Thoracic aorta (tissue), 2 donors: ENCODE measurements around the gene LYST. TPM values are rescaled to one million over a fixed set of nuclear protein-coding genes. Genes with fewer than 3 reads are reported as not detected.

Experiments used
- ATAC-seq: fragments of 150-250 bp; one replicate; pipeline ENCODE4 v1.8.0; 2017; ENCODE audit warnings: low read depth; ENCODE audit not compliant: insufficient number of reproducible peaks, low FRiP score
- DNase-seq: peaks from one replicate; pipeline ENCODE4 v3.0.0-alpha.2; 2020; ENCODE audit warnings: low spot score
- H3K27ac ChIP-seq, 2 donors: fragments of 200-600 bp; sonication (generic); 1 replicate in 1 of 2; 2 replicates in 1 of 2; pipeline ENCODE4 v1.5.1; 2016; ENCODE audit warnings: mild to moderate bottlenecking in 2 of 2, moderate library complexity in 2 of 2
- H3K27me3 ChIP-seq: fragments of 200-600 bp; sonication (generic); replicated peaks from 2 replicates; pipeline ENCODE4 v1.6.0; 2016; ENCODE audit warnings: mild to moderate bottlenecking; ENCODE audit not compliant: insufficient read depth
- H3K36me3 ChIP-seq: fragments of 200-600 bp; sonication (generic); one replicate; pipeline ENCODE4 v1.5.1; 2016
- H3K4me1 ChIP-seq, 2 donors: fragments of 200-600 bp; sonication (generic); 1 replicate in 1 of 2; 2 replicates in 1 of 2; pipeline versions ENCODE4 v1.5.1 to v1.6.0; 2016; ENCODE audit warnings: low read depth in 2 of 2, mild to moderate bottlenecking in 1 of 2; ENCODE audit not compliant: control insufficient read depth in 1 of 2
- H3K4me3 ChIP-seq: fragments of 200-600 bp; sonication (generic); 2 replicates; pipeline ENCODE4 v1.5.1; 2016; ENCODE audit warnings: mild to moderate bottlenecking
- H3K9me3 ChIP-seq: fragments of 200-600 bp; sonication (generic); 2 replicates; pipeline ENCODE4 v1.5.1; 2016
- CTCF ChIP-seq: fragments of 200-600 bp; sonication (generic); IDR thresholded peaks from one replicate; pipeline ENCODE4 v1.5.1; 2019; ENCODE audit warnings: antibody characterized with exemption
- total RNA-seq, 2 donors: library from RNA; depleted of rRNA; stranded (reverse); fragments of >200 nt; gene quantifications; one replicate each; pipeline versions ENCODE4 v1.1.0 to v1.2.3, GENCODE V29; 2016

Gene LYST
- total RNA-seq, 2 donors from 2014 or later: 32.5 to 32.8 TPM

GRCh38 chr1:235864931-235865525, 1.7 kb downstream of the LYST start:
- no peaks in the 10 kb centered on the region for H3K27me3 ChIP-seq
- no peak for DNase-seq
- TF ChIP-seq CTCF: no peak
- peak overlapping the region; percentile 93 for H3K4me3 ChIP-seq
- ATAC-seq: no peak
- H3K9me3 ChIP-seq: no peaks in the 10 kb centered on the region
- peaks cover 13 to 36% of the 10 kb centered on the region in 2 donors for H3K4me1 ChIP-seq
- H3K36me3 ChIP-seq: no peaks in the 10 kb centered on the region
- peak overlapping the region in 1 of 2 donors; percentile 15 for H3K27ac ChIP-seq

- Histone ChIP-seq H3K9me3 (no peaks in the 10 kb centered on the region), H3K27me3 (no peaks in the 10 kb centered on the region), H3K36me3 (no peaks in the 10 kb centered on the region), H3K4me1 (peaks cover 13 to 36% of the 10 kb centered on the region in 2 donors), H3K4me3 (peak overlapping the region; percentile 93), H3K27ac (no peak overlapping the region)
- no peak for ATAC-seq
- no peak for DNase-seq
- TF ChIP-seq CTCF: no peak
These were observed 2.2 kb downstream of the LYST start for GRCh38 chr1:235864469-235864868.

- ATAC-seq: no peak
- H3K4me3 ChIP-seq: no peak overlapping the region
- H3K27me3 ChIP-seq: no peaks in the 10 kb centered on the region
- peaks cover 13 to 38% of the 10 kb centered on the region in 2 donors for H3K4me1 ChIP-seq
- H3K9me3 ChIP-seq: no peaks in the 10 kb centered on the region
- no peaks in the 10 kb centered on the region for H3K36me3 ChIP-seq
- H3K27ac ChIP-seq: no peak overlapping the region
- no peak for TF ChIP-seq CTCF
- DNase-seq: no peak
These were observed 3.0 kb downstream of the LYST start for GRCh38 chr1:235863699-235864093.

- Histone ChIP-seq H3K27me3 (no peaks in the 10 kb centered on the region), H3K27ac (no peak overlapping the region), H3K4me1 (peaks cover 8 to 33% of the 10 kb centered on the region in 2 donors), H3K9me3 (no peaks in the 10 kb centered on the region), H3K4me3 (no peak overlapping the region), H3K36me3 (no peaks in the 10 kb centered on the region)
- DNase-seq (no peak), ATAC-seq (no peak)
- no peak for TF ChIP-seq CTCF
These were observed 4.8 kb downstream of the LYST start for GRCh38 chr1:235861857-235862256.

- TF ChIP-seq CTCF: no peak
- H3K4me3 ChIP-seq: no peak overlapping the region
- H3K27ac ChIP-seq: no peak overlapping the region
These were observed 5.9 kb downstream of the LYST start for GRCh38 chr1:235860829-235861228.

More at GRCh38 chr1:235860829-235861228, 5.9 kb downstream of the LYST start:
- Histone ChIP-seq H3K36me3 (no peaks in the 10 kb centered on the region), H3K9me3 (no peaks in the 10 kb centered on the region), H3K27me3 (no peaks in the 10 kb centered on the region), H3K4me1 (peaks cover 11 to 33% of the 10 kb centered on the region in 2 donors)
- no peak for DNase-seq
- ATAC-seq: no peak
